ENCODE measurements around the gene C1QTNF7.

The C1QTNF7 gene

DNA sequence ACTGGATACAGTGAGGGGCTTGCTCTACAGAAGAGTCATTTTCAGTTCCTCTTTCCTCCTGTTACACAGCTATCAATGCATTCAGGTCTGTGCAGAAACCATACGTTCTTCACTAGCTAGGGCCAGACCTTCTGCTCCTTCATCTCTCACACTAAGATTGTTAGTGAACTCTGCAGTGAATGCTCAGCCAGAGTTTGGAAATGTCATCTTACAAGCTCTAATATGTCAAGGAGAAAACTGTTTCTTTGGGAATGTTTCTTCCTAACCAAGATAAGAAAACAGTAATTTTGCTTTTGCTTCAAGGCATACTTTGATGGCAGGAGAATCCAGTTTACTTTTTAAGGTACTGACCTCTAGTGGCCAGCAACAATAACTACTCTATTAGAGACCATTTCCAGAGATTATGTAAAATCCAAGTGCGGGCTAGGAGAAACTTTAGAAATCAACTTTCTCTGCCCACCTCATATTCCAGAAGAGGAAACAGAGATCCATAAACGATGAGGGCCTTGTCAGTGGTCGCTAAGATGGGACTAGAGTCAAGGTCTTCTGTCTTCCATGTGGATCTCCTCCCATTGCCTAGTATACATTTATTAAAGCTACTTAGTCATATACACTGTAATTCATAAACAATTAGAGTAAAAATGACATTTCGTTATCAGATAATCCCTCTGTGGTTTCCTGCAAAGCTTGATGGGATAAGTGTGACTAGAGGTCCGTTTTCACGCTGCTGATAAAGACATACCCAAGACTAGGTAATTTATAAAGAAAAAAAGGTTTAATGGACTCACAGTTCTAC, 29.8 kb downstream of the C1QTNF7 start:
- no peak overlapping the region for H3K27ac ChIP-seq

DNA sequence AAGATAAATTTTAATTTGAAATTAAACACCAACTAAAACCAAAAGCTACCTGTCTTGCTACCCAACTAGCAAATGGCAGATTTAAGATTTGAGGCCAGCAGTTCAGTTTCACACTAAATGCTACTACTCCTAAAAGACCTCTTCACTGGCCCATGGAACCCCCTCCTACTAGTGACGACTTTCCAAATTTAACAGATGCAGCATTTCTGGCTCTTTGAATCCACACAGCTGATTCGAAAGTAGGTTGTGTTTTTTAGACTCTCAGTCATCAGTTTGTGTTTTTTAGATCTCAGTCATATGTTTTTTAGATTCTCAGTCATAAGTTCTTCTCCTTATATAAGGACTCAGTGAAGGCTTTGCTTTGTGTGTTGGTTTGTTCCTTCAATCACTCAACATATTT, 30.8 kb downstream of the C1QTNF7 start:
- no peak overlapping the region for H3K27ac ChIP-seq
- no peak for TF ChIP-seq ZFX (IDR thresholded peaks at IDR 0.05; ENCODE audit: borderline replicate concordance)
- TF ChIP-seq, protein P1, sequence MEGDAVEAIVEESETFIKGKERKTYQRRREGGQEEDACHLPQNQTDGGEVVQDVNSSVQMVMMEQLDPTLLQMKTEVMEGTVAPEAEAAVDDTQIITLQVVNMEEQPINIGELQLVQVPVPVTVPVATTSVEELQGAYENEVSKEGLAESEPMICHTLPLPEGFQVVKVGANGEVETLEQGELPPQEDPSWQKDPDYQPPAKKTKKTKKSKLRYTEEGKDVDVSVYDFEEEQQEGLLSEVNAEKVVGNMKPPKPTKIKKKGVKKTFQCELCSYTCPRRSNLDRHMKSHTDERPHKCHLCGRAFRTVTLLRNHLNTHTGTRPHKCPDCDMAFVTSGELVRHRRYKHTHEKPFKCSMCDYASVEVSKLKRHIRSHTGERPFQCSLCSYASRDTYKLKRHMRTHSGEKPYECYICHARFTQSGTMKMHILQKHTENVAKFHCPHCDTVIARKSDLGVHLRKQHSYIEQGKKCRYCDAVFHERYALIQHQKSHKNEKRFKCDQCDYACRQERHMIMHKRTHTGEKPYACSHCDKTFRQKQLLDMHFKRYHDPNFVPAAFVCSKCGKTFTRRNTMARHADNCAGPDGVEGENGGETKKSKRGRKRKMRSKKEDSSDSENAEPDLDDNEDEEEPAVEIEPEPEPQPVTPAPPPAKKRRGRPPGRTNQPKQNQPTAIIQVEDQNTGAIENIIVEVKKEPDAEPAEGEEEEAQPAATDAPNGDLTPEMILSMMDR (IDR thresholded peaks at IDR 0.05): no peak

More for the DNA sequence above, 29.8 kb downstream of the C1QTNF7 start:
- TF ChIP-seq, protein P1 (IDR thresholded peaks at IDR 0.05): peak; percentile 81
- no peak for TF ChIP-seq ZFX (IDR thresholded peaks at IDR 0.05; ENCODE audit: borderline replicate concordance)

DNA sequence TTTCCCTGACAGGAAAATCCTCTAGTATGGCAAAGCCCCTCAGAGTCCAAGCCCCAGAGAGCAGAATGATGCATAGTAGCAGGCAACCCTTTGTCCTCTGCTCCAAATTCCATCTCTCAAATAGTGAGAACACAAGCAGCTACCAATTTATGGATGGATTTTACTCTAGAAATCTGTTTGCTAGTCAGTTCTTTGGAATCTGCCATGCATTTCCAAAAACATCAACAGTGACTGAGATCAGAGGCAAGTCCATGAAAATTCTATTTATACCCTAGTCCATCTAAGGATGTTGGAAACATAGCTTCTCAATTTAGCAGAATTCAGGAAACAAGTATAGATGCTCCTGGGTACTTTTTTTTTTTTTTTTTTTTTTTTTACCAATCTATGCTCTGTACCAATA, 31.9 kb downstream of the C1QTNF7 start:
- TF ChIP-seq, protein P1 (IDR thresholded peaks at IDR 0.05): no peak
- no peak for TF ChIP-seq ZFX (IDR thresholded peaks at IDR 0.05; ENCODE audit: borderline replicate concordance)
- H3K27ac ChIP-seq: no peak overlapping the region

DNA sequence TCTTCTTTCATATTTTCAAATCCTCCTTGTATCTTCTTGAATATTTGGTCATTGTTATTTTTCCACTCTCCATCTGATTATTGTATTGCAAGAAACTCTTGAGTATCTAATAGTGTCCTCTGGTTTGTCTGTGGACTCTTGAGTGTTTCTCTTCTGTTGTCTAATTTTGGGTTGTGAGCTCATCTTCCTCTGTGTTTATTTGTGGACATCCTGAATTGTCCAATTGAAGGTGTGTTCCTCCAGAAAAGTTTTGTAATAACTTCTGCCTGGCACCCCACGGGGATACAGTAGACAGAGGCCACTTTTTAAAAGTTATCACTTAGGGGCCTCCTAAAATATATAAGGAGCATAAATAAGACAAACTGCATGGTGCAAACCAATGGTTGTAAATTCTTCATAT, 38.8 kb downstream of the C1QTNF7 start:
- H3K27ac ChIP-seq: no peak overlapping the region
- TF ChIP-seq ZFX (IDR thresholded peaks at IDR 0.05; ENCODE audit: borderline replicate concordance): no peak
- TF ChIP-seq, protein P1 (IDR thresholded peaks at IDR 0.05): no peak

DNA sequence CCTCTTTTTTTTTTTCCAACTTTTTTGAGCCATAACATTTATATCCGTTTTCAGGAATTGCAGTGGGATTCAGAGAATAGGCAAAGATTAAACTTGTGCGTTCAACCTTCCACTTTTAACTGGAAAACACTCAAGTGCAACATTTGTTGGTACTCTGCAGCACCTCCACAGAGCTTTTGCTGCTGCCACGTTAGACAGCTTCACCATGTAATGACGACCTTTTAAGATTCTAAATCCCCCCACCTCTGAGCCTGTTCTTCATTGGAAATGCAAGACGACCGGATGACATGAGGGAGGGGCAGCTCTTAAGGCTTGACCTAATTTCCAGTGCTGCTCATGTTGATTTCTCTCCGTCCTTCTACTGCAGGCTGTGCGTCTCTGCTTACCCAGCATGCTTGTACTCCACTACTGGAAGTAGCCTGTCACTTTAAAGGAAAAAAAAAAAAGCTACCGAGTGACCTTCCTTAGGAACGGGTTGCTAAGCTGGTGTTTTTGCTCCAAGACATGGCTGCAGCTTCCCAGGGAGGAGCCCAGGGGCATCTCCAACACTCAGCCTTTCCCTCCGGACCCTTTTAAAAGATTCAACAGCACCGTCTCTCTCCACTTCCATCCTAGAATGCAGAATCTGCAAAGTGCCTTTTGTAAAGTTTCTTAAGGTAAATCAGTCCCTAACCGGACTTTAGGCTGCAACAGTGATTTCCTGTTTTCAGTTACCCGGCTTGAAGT, 41.7 kb downstream of the C1QTNF7 start, which contains the start of gene CC2D2A:
Gene CC2D2A (plus strand): TSS at position 481 of the 726 bp plus-strand sequence. CDS start 6,051 bp downstream, outside the sequence.
- TF ChIP-seq, protein P1 (IDR thresholded peaks at IDR 0.05): no peak
- no peak within 1 kb of the TSS for H3K27ac ChIP-seq

DNA sequence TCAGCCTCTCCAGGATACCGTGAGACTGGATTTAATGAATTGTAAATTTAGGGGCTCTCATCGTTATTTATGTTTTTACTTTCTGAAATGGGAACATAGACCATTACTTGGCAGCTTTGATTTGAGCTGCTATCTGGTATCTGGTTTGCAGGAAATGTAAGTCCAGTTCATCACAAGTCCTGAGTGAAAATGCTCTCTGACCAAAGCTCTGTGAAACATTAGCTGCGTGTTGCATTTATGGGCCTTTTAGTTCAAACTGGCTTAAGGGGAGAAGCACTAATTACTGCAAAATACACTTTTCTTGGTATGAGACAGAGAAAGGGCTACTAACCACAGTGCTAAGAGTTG, 42.3 kb downstream of the C1QTNF7 start:
- no peak overlapping the region for H3K27ac ChIP-seq
- no peak for TF ChIP-seq ZFX (IDR thresholded peaks at IDR 0.05; ENCODE audit: borderline replicate concordance)
- TF ChIP-seq, protein P1 (IDR thresholded peaks at IDR 0.05): no peak

DNA sequence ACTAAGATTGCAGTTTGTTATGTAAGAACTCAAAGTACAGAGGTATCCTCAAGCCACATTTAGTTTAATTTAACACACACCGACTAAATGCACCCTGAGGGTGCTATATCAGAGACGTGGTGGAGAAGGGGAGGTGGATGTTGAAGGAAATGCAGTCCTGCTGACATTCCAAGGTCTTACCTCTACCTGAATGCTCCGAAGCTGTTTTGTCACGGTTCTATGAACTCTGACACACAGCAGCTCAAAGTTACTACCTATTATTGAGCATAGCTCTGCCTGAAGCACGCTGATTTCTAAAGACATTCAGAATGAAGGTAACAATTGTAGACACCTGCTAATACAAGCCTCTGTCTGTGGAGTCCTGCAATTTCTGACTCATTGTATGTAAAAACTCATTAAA, 48.6 kb downstream of the C1QTNF7 start:
- TF ChIP-seq ZFX (IDR thresholded peaks at IDR 0.05; ENCODE audit: borderline replicate concordance): no peak
- TF ChIP-seq, protein P1 (IDR thresholded peaks at IDR 0.05): no peak
- H3K27ac ChIP-seq: no peak overlapping the region

Measured in 22Rv1 (cell line).